ENCODE results near the gene MAP3K20. TPM values are rescaled to one million over a fixed set of nuclear protein-coding genes. Genes with fewer than 3 reads are reported as not detected.
"Not testable (repeated sequence)": the region's sequence is repeated elsewhere in the genome, so short reads cannot be mapped to it uniquely, and the experiment has no call there.

MAP3K20 gene
- total RNA-seq, 1 experiment from 2014 or later, result 32.8 TPM

- not testable (repeated sequence) for H3K27me3 ChIP-seq, H3K9me3 ChIP-seq, H3K4me3 ChIP-seq, DNase-seq, H3K36me3 ChIP-seq
Observed at GRCh38 chr2:173128132-173128531, 52.5 kb downstream of the MAP3K20 start.

DNA sequence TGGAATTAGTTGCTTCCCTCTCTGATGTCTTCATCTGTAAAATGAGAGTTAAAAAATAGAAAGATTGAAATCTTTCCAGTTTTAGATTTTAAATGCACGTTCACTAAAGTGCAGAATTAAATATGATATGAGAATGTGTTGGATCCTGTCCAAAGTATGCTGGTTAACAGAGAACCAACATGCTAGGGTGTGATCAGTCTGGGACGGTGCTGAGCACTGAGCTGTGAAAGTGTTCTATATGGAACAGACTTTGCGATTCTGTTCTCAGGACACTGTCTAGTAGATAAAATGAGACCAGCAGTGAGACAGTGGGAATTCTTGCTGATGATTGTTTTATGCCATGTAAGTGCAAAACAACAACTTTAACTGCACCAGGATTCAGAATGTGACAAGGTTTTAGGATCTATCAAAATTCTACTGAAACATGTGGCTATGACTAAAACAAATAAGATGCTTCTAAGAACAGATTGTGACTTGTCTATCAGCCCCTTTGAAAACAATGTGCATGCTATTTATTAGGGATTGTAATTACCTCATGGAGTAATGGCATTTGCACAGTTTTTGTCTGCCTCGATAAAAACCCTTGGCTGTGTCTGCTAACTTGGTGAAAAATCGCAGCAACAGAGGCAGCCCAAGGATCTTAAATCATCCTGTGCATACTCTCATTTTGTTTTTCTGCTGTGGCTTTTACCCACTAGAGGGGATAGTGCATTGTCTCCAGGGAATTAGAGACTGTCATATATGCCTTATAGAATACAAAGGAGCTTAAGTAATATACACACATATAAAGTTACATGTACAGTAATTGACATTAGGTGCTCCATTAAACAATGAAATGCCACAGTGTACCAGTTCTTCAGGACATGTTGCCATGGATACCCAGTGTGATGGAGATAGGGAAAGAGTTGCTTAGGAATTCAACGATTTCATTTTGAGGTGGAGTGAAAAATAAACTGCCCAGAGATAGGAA, 55.1 kb downstream of the MAP3K20 start:
- no peaks in the 10 kb centered on the region for H3K27me3 ChIP-seq
- H3K9me3 ChIP-seq, result no peaks in the 10 kb centered on the region
- DNase-seq, result no peak
- no peak overlapping the region for H3K4me3 ChIP-seq
- H3K36me3 ChIP-seq, result no peaks in the 10 kb centered on the region

GRCh38 chr2:173132531-173132930, 56.9 kb downstream of the MAP3K20 start:
- Histone ChIP-seq H3K9me3 (no peaks in the 10 kb centered on the region), H3K4me3 (no peak overlapping the region), H3K36me3 (no peaks in the 10 kb centered on the region), H3K27me3 (no peaks in the 10 kb centered on the region)
- no peak for DNase-seq

- DNase-seq, result no peak
- no peaks in the 10 kb centered on the region for H3K9me3 ChIP-seq
- no peaks in the 10 kb centered on the region for H3K27me3 ChIP-seq
- no peak overlapping the region for H3K4me3 ChIP-seq
- peaks cover 6% of the 10 kb centered on the region; the same call in 1 of the 2 replicates for H3K36me3 ChIP-seq
Observed at GRCh38 chr2:173134703-173135102, 59.1 kb downstream of the MAP3K20 start.

- Histone ChIP-seq H3K9me3 (peaks cover 7% of the 10 kb centered on the region), H3K36me3 (peaks cover 19% of the 10 kb centered on the region), H3K4me3 (no peak overlapping the region), H3K27me3 (no peaks in the 10 kb centered on the region)
- no peak for DNase-seq
Observed at GRCh38 chr2:173136067-173136466, 60.4 kb downstream of the MAP3K20 start.

DNA sequence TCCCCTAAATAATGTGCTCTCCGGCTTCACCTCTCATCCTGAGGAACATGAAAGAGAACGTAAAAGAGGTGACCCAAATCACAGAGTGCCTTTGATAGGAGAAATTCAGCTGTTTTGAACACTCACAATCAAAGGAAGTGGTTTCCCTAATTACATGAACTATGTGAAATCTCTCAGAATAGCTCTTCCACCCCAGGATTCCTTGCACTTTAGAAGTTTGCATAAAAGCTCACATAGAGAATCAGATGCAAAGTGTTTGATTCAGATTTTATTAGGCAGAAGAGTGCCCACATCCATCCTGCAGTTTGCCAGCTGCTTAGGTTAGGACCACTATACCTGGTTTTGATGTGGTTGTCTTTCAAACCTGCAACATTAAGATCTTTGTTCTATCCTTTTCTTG, 61.0 kb downstream of the MAP3K20 start:
- no peak for DNase-seq

DNA sequence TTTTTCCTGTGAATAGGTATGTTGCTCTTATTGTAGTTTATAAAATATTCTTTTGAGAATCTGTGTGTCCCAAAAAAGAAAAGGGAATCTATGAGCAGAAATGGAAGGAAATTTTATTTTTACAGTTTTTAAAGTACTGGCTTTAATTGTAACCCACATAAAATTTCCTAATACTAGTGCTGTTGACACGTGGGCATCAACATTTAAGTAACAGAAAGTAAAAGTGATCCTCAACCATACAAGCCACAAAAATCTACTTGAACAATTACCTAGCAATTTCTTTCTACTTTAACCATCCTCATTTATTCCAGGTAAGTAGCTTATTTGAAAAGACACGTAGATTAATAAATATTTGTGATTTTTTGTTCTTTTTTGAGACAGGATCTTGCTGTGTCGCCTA, 62.0 kb downstream of the MAP3K20 start:
- Histone ChIP-seq H3K36me3 (peaks cover 30% of the 10 kb centered on the region), H3K9me3 (peaks cover 21% of the 10 kb centered on the region), H3K4me3 (no peak overlapping the region), H3K27me3 (no peaks in the 10 kb centered on the region)
- no peak for DNase-seq

More for the DNA sequence above, 61.0 kb downstream of the MAP3K20 start:
- Histone ChIP-seq H3K9me3 (peaks cover 12% of the 10 kb centered on the region), H3K27me3 (no peaks in the 10 kb centered on the region), H3K4me3 (no peak overlapping the region), H3K36me3 (peaks cover 23% of the 10 kb centered on the region)

- H3K4me3 ChIP-seq, result no peak overlapping the region
- H3K27me3 ChIP-seq, result no peaks in the 10 kb centered on the region
- H3K36me3 ChIP-seq, result peaks cover 37% of the 10 kb centered on the region
- DNase-seq, result no peak
- peaks cover 33% of the 10 kb centered on the region for H3K9me3 ChIP-seq
Observed at GRCh38 chr2:173138962-173139361, 63.3 kb downstream of the MAP3K20 start.

- Histone ChIP-seq H3K4me3 (no peak overlapping the region), H3K27me3 (no peaks in the 10 kb centered on the region), H3K9me3 (peaks cover 33% of the 10 kb centered on the region), H3K36me3 (peaks cover 41% of the 10 kb centered on the region)
- no peak for DNase-seq
Observed at GRCh38 chr2:173141666-173142065, 66.0 kb downstream of the MAP3K20 start.

DNA sequence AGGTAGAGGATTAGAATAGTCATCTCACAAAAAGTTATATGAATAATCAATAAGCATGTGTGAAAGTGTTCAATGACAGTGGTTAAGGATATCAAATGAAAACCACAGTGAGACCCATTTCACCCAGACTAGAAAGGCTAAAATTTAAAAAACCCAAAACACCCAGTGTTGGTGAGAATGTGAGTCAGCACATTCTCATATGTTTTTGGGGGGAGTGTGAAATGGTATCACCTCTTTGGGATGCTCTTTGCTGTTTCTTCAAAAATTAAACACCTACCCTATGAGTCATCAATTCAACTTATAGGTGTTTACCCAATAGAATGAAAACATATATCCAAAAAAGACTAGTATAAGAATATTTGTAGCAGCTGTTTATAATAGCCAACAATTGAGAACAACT, 69.8 kb downstream of the MAP3K20 start:
- DNase-seq, result no peak
- no peaks in the 10 kb centered on the region for H3K27me3 ChIP-seq
- H3K4me3 ChIP-seq, result no peak overlapping the region
- peaks cover 29% of the 10 kb centered on the region for H3K36me3 ChIP-seq
- H3K9me3 ChIP-seq, result peaks cover 32% of the 10 kb centered on the region

- Histone ChIP-seq H3K36me3 (peaks cover 23% of the 10 kb centered on the region), H3K4me3 (no peak overlapping the region), H3K9me3 (peaks cover 21% of the 10 kb centered on the region), H3K27me3 (no peaks in the 10 kb centered on the region)
- DNase-seq, result no peak
Observed at GRCh38 chr2:173146590-173146989, 70.9 kb downstream of the MAP3K20 start.

DNA sequence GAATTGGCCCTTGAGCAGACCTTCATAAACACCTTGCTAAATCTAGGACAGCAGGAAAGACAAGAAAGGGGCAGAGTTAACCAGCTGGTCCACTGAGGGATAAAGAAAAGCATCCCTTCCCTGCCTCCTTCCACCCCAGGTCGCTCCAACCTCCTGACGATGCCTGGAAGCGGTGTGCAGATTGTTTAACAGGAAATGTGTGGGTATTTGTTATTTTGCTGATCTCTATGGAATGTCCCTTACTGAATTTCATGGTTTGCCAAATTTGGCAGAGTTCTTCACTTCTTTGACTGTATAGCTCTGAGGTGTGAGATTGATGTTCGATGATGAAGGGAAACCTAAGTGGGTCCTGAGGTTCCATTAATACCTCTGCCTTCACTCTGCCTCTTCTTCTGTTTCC, 72.9 kb downstream of the MAP3K20 start:
- DNase-seq, result peak; percentile 22
- Histone ChIP-seq H3K27me3 (no peaks in the 10 kb centered on the region), H3K36me3 (peaks cover 10% of the 10 kb centered on the region), H3K4me3 (no peak overlapping the region), H3K9me3 (peaks cover 3% of the 10 kb centered on the region)

GRCh38 chr2:173149491-173149890, 73.8 kb downstream of the MAP3K20 start:
- no peaks in the 10 kb centered on the region; the same call in 1 of the 2 replicates for H3K9me3 ChIP-seq
- H3K4me3 ChIP-seq, result no peak overlapping the region
- no peak for DNase-seq
- peaks cover 10% of the 10 kb centered on the region for H3K36me3 ChIP-seq
- H3K27me3 ChIP-seq, result no peaks in the 10 kb centered on the region

- no peaks in the 10 kb centered on the region; the same call in 1 of the 2 replicates for H3K9me3 ChIP-seq
- H3K27me3 ChIP-seq, result no peaks in the 10 kb centered on the region
- no peak overlapping the region for H3K4me3 ChIP-seq
- peak; percentile 5 for DNase-seq
- peaks cover 10% of the 10 kb centered on the region for H3K36me3 ChIP-seq
Observed at GRCh38 chr2:173150087-173150486, 74.4 kb downstream of the MAP3K20 start.

DNA sequence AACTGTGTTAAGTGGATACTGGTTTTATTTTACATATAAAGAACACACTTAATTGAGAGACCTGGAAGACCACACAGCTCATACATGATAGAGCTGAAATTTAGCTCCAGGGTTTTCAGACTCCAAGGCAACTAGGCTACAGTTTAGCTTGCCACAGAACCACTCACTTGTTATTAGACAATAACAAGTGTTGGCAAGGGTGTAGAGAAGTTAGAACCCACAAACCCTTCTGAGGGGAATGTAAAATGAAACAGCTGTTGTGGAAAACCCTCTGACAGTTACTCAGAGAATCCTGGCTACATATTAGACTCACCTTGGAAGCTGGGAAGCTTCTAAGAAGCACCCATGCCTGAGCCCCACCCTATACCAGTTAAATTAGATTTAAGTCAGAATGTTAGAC, 75.3 kb downstream of the MAP3K20 start:
- no peak overlapping the region for H3K4me3 ChIP-seq
- H3K27me3 ChIP-seq, result no peaks in the 10 kb centered on the region
- H3K36me3 ChIP-seq, result peaks cover 6% of the 10 kb centered on the region
- H3K9me3 ChIP-seq, result no peaks in the 10 kb centered on the region; the same call in 1 of the 2 replicates
- no peak for DNase-seq

GRCh38 chr2:173151671-173152401, 76.2 kb downstream of the MAP3K20 start:
- no peaks in the 10 kb centered on the region; the same call in 1 of the 2 replicates for H3K9me3 ChIP-seq
- peak; percentile 10 for DNase-seq
- H3K4me3 ChIP-seq, result no peak overlapping the region
- H3K36me3 ChIP-seq, result peaks cover 6% of the 10 kb centered on the region
- H3K27me3 ChIP-seq, result no peaks in the 10 kb centered on the region

DNA sequence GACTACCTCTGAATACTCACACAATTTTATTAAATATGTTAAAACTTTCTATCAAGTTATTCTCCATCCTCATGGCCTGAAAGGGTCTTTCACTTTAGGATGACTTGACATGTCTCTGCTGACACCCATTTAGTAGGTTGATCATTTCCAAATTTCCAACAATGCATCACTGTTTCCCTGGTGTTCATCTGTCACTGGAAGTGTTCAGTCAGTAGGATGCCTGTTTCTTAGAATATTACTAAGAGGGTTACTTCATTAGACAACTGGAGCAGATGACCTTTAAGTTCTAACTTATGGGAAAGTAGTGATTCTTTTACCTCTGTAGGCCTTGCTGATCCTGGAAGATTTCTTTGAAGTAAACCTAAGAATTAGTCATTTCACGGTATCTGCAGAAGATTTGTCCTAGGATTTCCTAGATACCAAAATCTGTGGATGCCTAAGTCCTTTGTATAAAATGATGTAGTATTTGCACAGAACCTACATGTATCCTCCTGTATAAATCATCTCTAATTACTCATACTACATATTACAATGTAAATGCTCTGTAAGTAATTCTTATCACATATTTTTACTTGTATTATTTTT, 77.7 kb downstream of the MAP3K20 start:
- Histone ChIP-seq H3K9me3 (no peaks in the 10 kb centered on the region), H3K36me3 (peaks cover 6% of the 10 kb centered on the region), H3K4me3 (no peak overlapping the region), H3K27me3 (no peaks in the 10 kb centered on the region)
- no peak for DNase-seq

All from MG63 (cell line).